ENCODE data around the gene RIOX2. TPM values are rescaled to one million over a fixed set of nuclear protein-coding genes. Genes with fewer than 3 reads are reported as not detected.
A peak's percentile ranks its signal among the peaks of the same experiment; 100 is the strongest.

RIOX2 gene
- total RNA-seq, 4 donors from 2014 or later, result 19.5 to 24.2 (median 21.7) TPM

DNA sequence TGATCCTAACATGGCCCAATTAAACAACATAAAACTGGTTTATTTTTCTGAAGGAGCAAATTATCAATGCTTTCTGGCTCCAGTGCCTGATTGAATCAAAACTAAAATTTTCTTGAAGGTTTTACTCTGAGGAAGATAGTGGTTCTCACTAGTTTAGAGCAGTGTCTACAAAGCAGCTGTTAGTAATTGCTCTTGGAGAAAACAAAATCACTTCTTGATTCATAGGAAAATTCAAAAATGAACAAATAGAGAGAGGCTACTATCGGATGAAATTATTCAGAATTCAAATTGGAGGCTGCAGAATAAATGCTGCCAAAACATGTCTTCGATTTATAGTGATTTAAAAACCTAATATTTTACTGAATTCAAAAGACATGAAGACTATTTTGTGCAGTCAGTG is 15.1 kb upstream of the RIOX2 start:
- DNase-seq (ENCODE audit: extremely low spot score), result no peak
- H3K36me3 ChIP-seq, result no peaks in the 10 kb centered on the region
- no peaks in the 10 kb centered on the region for H3K9me3 ChIP-seq
- WGBS, result 80% methylated on average over 2 of the region's 2 CpGs
- H3K4me3 ChIP-seq, result no peak overlapping the region
- H3K27me3 ChIP-seq, result no peaks in the 10 kb centered on the region
- TF ChIP-seq, protein P1, sequence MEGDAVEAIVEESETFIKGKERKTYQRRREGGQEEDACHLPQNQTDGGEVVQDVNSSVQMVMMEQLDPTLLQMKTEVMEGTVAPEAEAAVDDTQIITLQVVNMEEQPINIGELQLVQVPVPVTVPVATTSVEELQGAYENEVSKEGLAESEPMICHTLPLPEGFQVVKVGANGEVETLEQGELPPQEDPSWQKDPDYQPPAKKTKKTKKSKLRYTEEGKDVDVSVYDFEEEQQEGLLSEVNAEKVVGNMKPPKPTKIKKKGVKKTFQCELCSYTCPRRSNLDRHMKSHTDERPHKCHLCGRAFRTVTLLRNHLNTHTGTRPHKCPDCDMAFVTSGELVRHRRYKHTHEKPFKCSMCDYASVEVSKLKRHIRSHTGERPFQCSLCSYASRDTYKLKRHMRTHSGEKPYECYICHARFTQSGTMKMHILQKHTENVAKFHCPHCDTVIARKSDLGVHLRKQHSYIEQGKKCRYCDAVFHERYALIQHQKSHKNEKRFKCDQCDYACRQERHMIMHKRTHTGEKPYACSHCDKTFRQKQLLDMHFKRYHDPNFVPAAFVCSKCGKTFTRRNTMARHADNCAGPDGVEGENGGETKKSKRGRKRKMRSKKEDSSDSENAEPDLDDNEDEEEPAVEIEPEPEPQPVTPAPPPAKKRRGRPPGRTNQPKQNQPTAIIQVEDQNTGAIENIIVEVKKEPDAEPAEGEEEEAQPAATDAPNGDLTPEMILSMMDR (IDR thresholded peaks at IDR 0.05), result no peak
- H3K4me1 ChIP-seq, result peaks cover 5 to 24% (median 19%) of the 10 kb centered on the region in 4 donors
- intact Hi-C loops (cut with DNase I), result no loop called here
- H3K27ac ChIP-seq (replicated peaks in 1 of 4), result no peak overlapping the region

DNA sequence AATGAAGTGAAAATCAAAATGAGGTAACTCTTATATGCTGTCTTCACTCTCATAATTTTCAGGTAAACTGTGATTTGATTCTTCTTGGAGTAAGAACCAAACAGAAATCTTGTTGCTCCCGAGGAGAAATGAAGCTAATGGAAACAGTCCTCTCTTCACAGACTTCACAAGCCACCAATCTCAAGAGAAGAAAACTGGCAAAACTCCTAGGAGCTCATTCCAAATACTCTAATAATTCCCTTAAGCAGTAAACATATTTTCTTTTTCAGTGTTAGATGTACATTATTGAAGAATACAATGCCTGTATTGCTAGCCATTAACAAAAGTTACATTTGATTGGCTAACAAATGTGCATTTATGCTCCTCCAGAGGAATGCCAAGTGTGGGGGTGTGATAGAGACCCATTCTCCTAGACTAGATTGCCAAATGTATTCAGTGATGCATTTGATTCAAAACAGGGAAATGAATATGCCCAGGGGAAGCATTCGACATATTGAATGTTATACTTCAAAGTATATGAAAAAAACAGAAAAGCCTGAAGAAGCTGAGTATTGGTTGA is 11.8 kb upstream of the RIOX2 start:
- no peak overlapping the region for H3K27ac ChIP-seq (replicated peaks in 1 of 4)
- WGBS, result 45% methylated on average over 2 of the region's 2 CpGs
- H3K4me1 ChIP-seq, result peaks cover 11 to 28% (median 28%) of the 10 kb centered on the region in 4 donors
- no peaks in the 10 kb centered on the region for H3K36me3 ChIP-seq
- no peak overlapping the region for H3K4me3 ChIP-seq
- H3K9me3 ChIP-seq, result no peaks in the 10 kb centered on the region
- TF ChIP-seq POLR2A (IDR thresholded peaks at IDR 0.05; ENCODE audit: low read depth) (no peak), EP300 (IDR thresholded peaks at IDR 0.05) (no peak), POLR2AphosphoS5 (IDR thresholded peaks at IDR 0.05) (no peak)
- TF ChIP-seq, protein P1 (IDR thresholded peaks at IDR 0.05), result no peak
- DNase-seq (ENCODE audit: extremely low spot score), result no peak
- intact Hi-C loops (cut with DNase I), result no loop called here
- H3K27me3 ChIP-seq, result no peaks in the 10 kb centered on the region

DNA sequence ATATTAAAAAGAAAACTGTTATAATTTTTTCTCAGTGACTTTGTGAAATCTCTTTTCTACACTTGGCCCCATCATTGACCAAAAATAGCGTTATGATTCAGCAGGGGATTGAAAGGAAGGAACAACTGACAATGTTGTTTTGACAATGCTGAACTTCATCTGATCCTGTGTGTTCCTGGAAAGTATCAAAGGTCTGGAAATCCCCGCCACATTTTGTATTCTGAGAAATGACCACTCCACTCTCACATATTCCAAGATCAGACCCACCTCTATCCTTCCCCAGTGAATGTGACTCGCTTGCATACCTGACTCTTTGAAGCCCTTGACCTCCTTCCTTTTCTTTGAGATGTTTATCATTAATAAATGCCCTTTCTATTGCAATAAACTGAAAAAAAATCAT is 9.7 kb upstream of the RIOX2 start:
- Histone ChIP-seq H3K4me3 (no peak overlapping the region), H3K27me3 (no peaks in the 10 kb centered on the region), H3K9me3 (no peaks in the 10 kb centered on the region), H3K36me3 (no peaks in the 10 kb centered on the region), H3K4me1 (peaks cover 11 to 28% (median 28%) of the 10 kb centered on the region in 4 donors), H3K27ac (replicated peaks in 1 of 4) (peak overlapping the region in 3 of 4 donors; percentile 30 to 74 (median 37))
- DNase-seq (ENCODE audit: extremely low spot score), result no peak
- 30% methylated on average over 3 of the region's 3 CpGs for WGBS
- TF ChIP-seq, protein P1 (IDR thresholded peaks at IDR 0.05), result no peak
- TF ChIP-seq POLR2AphosphoS5 (IDR thresholded peaks at IDR 0.05), result peak in 1 of 2 donors; percentile 11
- no peak for TF ChIP-seq POLR2A (IDR thresholded peaks at IDR 0.05; ENCODE audit: low read depth)
- peak; percentile 66 for TF ChIP-seq EP300 (IDR thresholded peaks at IDR 0.05)
- intact Hi-C loops (cut with DNase I), result no loop called here

- Histone ChIP-seq H3K27me3 (no peaks in the 10 kb centered on the region), H3K4me3 (no peak overlapping the region), H3K36me3 (no peaks in the 10 kb centered on the region), H3K4me1 (peaks cover 11 to 28% (median 28%) of the 10 kb centered on the region in 4 donors), H3K9me3 (no peaks in the 10 kb centered on the region), H3K27ac (replicated peaks in 1 of 4) (no peak overlapping the region)
- TF ChIP-seq POLR2A (IDR thresholded peaks at IDR 0.05; ENCODE audit: low read depth), result no peak
- no peak for TF ChIP-seq POLR2AphosphoS5 (IDR thresholded peaks at IDR 0.05)
- TF ChIP-seq, protein P1 (IDR thresholded peaks at IDR 0.05), result no peak
- TF ChIP-seq EP300 (IDR thresholded peaks at IDR 0.05), result no peak
- intact Hi-C loops (cut with DNase I), result loop anchor here (10.0 kb wide), 1 partner anchor 155 kb away; the partner anchor contains the start of gene CRYBG3
- no peak for DNase-seq (ENCODE audit: extremely low spot score)
- WGBS, result 88% methylated on average over 3 of the region's 3 CpGs
Measured at GRCh38 chr3:97979610-97980009, 7.4 kb upstream of the RIOX2 start.

- Histone ChIP-seq H3K4me3 (no peak overlapping the region), H3K27me3 (no peaks in the 10 kb centered on the region), H3K4me1 (peaks cover 12 to 21% (median 19%) of the 10 kb centered on the region in 4 donors), H3K9me3 (no peaks in the 10 kb centered on the region), H3K36me3 (no peaks in the 10 kb centered on the region), H3K27ac (replicated peaks in 1 of 4) (no peak overlapping the region)
- TF ChIP-seq, protein P1 (IDR thresholded peaks at IDR 0.05), result no peak
- no peak for TF ChIP-seq POLR2A (IDR thresholded peaks at IDR 0.05; ENCODE audit: low read depth)
- no peak for TF ChIP-seq POLR2AphosphoS5 (IDR thresholded peaks at IDR 0.05)
- no peak for TF ChIP-seq EP300 (IDR thresholded peaks at IDR 0.05)
- intact Hi-C loops (cut with DNase I), result loop anchor here (10.0 kb wide), 1 partner anchor 151 kb away; the partner anchor contains the start of gene CRYBG3
- DNase-seq (ENCODE audit: extremely low spot score), result no peak
- 85% methylated on average over 1 of the region's 1 CpG for WGBS
Measured at GRCh38 chr3:97975466-97975865, 3.2 kb upstream of the RIOX2 start.

Data from esophagus muscularis mucosa (tissue), 4 donors.